Activated T-helper 2 cell treated with anti-CD3 and anti-CD28 coated beads, Interferon-gamma antibody, Interleukin-2, Interleukin-4, amounts not matched to agents 10 μg/mL and 5 μg/mL and 100 μg/mL, durations not matched to agents 14 hours and 24 hours and 36 hours (primary cell): ENCODE measurements around the gene UBQLNL. TPM values are rescaled to one million over a fixed set of nuclear protein-coding genes. Genes with fewer than 3 reads are reported as not detected.

ENCODE experiments used
- DNase-seq: peaks from one replicate; pipeline ENCODE4 v3.0.0; 2021; ENCODE audit warnings: low spot score
- H3K27ac Mint-ChIP-seq: one replicate; pipeline ENCODE4 v1.8.0; 2021; ENCODE audit warnings: mixed read lengths
- H3K27me3 Mint-ChIP-seq: one replicate; pipeline ENCODE4 v1.8.0; 2021; ENCODE audit warnings: low read depth, mixed read lengths
- H3K36me3 Mint-ChIP-seq: one replicate; pipeline ENCODE4 v1.8.0; 2021; ENCODE audit warnings: low read depth, mixed read lengths
- H3K4me1 Mint-ChIP-seq: one replicate; pipeline ENCODE4 v1.8.0; 2021; ENCODE audit warnings: low read depth, mixed read lengths
- H3K4me3 Mint-ChIP-seq: one replicate; pipeline ENCODE4 v1.8.0; 2021; ENCODE audit warnings: low read depth, mild to moderate bottlenecking, moderate library complexity, mixed read lengths
- H3K9me3 Mint-ChIP-seq: one replicate; pipeline ENCODE4 v1.8.0; 2021; ENCODE audit warnings: mixed read lengths
- intact Hi-C: fragments of 100-400 bp; cut with micrococcal nuclease; formaldehyde crosslinking; loops from one replicate; pipeline ENCODE4 v1.15.1; 2023
- total RNA-seq: library from RNA; stranded (reverse); gene quantifications from 2 replicates; pipeline ENCODE4 v1.2.3, GENCODE V29; 2022

Gene UBQLNL
- total RNA-seq = 0.09 TPM in 1 of 2 replicates, not detected in the other

- Mint-ChIP-seq H3K27ac (no peak within 1 kb of the TSS), H3K27me3 (peaks cover 4% of the 10 kb centered on the region), H3K9me3 (no peaks in the 10 kb centered on the region), H3K4me3 (no peak within 1 kb of the TSS), H3K36me3 (no peaks in the 10 kb centered on the region), H3K4me1 (no peaks in the 10 kb centered on the region)
- no peak for DNase-seq
- intact Hi-C loops = no loop called here
Measured at GRCh38 chr11:5516599-5516998, at the start of gene UBQLNL. UBQLNL (minus strand) TSS chr11:5516699; CDS start chr11:5516441, 258 bp downstream.

GRCh38 chr11:5564259-5565019 is 47.9 kb upstream of the UBQLNL start:
- peaks cover 3% of the 10 kb centered on the region for H3K27me3 Mint-ChIP-seq
- H3K4me3 Mint-ChIP-seq = no peak overlapping the region
- DNase-seq = no peak
- intact Hi-C loops = no loop called here
- peaks cover 3% of the 10 kb centered on the region for H3K4me1 Mint-ChIP-seq
- H3K36me3 Mint-ChIP-seq = no peaks in the 10 kb centered on the region
- no peak overlapping the region for H3K27ac Mint-ChIP-seq
- H3K9me3 Mint-ChIP-seq = peaks cover 11% of the 10 kb centered on the region

- H3K36me3 Mint-ChIP-seq = no peaks in the 10 kb centered on the region
- intact Hi-C loops = no loop called here
- H3K9me3 Mint-ChIP-seq = no peaks in the 10 kb centered on the region
- peaks cover 9% of the 10 kb centered on the region for H3K27me3 Mint-ChIP-seq
- H3K4me3 Mint-ChIP-seq = no peak overlapping the region
- H3K4me1 Mint-ChIP-seq = no peaks in the 10 kb centered on the region
- no peak for DNase-seq
- H3K27ac Mint-ChIP-seq = no peak overlapping the region
Measured at GRCh38 chr11:5557751-5558150, 41.3 kb upstream of the UBQLNL start.

- no peak overlapping the region for H3K4me3 Mint-ChIP-seq
- no peaks in the 10 kb centered on the region for H3K36me3 Mint-ChIP-seq
- H3K9me3 Mint-ChIP-seq = no peaks in the 10 kb centered on the region
- no peaks in the 10 kb centered on the region for H3K4me1 Mint-ChIP-seq
- intact Hi-C loops = no loop called here
- peaks cover 9% of the 10 kb centered on the region for H3K27me3 Mint-ChIP-seq
- no peak overlapping the region for H3K27ac Mint-ChIP-seq
- DNase-seq = no peak
Measured at GRCh38 chr11:5556596-5557188, 40.2 kb upstream of the UBQLNL start.

GRCh38 chr11:5553343-5553742 is 36.8 kb upstream of the UBQLNL start:
- Mint-ChIP-seq H3K4me1 (no peaks in the 10 kb centered on the region), H3K9me3 (no peaks in the 10 kb centered on the region), H3K4me3 (no peak overlapping the region), H3K36me3 (no peaks in the 10 kb centered on the region), H3K27me3 (peaks cover 9% of the 10 kb centered on the region), H3K27ac (no peak overlapping the region)
- intact Hi-C loops = no loop called here
- no peak for DNase-seq

GRCh38 chr11:5550440-5551095 is 34.1 kb upstream of the UBQLNL start:
- no peak for DNase-seq
- Mint-ChIP-seq H3K4me3 (no peak overlapping the region), H3K27me3 (peaks cover 5% of the 10 kb centered on the region), H3K4me1 (no peaks in the 10 kb centered on the region), H3K9me3 (no peaks in the 10 kb centered on the region), H3K36me3 (no peaks in the 10 kb centered on the region), H3K27ac (no peak overlapping the region)
- intact Hi-C loops = no loop called here

GRCh38 chr11:5548440-5548839 is 31.9 kb upstream of the UBQLNL start, which contains the start of gene OR52H1:
OR52H1 (minus strand) TSS chr11:5548540; CDS start chr11:5545505, 3,035 bp downstream.
- no peak within 1 kb of the TSS for H3K27ac Mint-ChIP-seq
- H3K9me3 Mint-ChIP-seq = no peaks in the 10 kb centered on the region
- no peak within 1 kb of the TSS for H3K4me3 Mint-ChIP-seq
- H3K36me3 Mint-ChIP-seq = no peaks in the 10 kb centered on the region
- intact Hi-C loops = no loop called here
- no peaks in the 10 kb centered on the region for H3K27me3 Mint-ChIP-seq
- H3K4me1 Mint-ChIP-seq = no peaks in the 10 kb centered on the region
- DNase-seq = no peak

GRCh38 chr11:5547982-5548381 is 31.5 kb upstream of the UBQLNL start:
- Mint-ChIP-seq H3K27ac (no peak overlapping the region), H3K4me3 (no peak overlapping the region), H3K4me1 (no peaks in the 10 kb centered on the region), H3K36me3 (no peaks in the 10 kb centered on the region), H3K9me3 (no peaks in the 10 kb centered on the region), H3K27me3 (no peaks in the 10 kb centered on the region)
- no peak for DNase-seq
- intact Hi-C loops = no loop called here

GRCh38 chr11:5546457-5546856 is 30.0 kb upstream of the UBQLNL start:
- intact Hi-C loops = no loop called here
- H3K4me3 Mint-ChIP-seq = no peak overlapping the region
- no peaks in the 10 kb centered on the region for H3K9me3 Mint-ChIP-seq
- H3K27ac Mint-ChIP-seq = no peak overlapping the region
- no peaks in the 10 kb centered on the region for H3K27me3 Mint-ChIP-seq
- no peaks in the 10 kb centered on the region for H3K36me3 Mint-ChIP-seq
- DNase-seq = no peak
- H3K4me1 Mint-ChIP-seq = no peaks in the 10 kb centered on the region

GRCh38 chr11:5541427-5541826 is 24.9 kb upstream of the UBQLNL start:
- no peaks in the 10 kb centered on the region for H3K4me1 Mint-ChIP-seq
- no peaks in the 10 kb centered on the region for H3K27me3 Mint-ChIP-seq
- H3K36me3 Mint-ChIP-seq = no peaks in the 10 kb centered on the region
- no peaks in the 10 kb centered on the region for H3K9me3 Mint-ChIP-seq
- H3K27ac Mint-ChIP-seq = no peak overlapping the region
- no peak for DNase-seq
- intact Hi-C loops = no loop called here
- no peak overlapping the region for H3K4me3 Mint-ChIP-seq

GRCh38 chr11:5536482-5536881 is 20.0 kb upstream of the UBQLNL start:
- no peak for DNase-seq
- H3K4me1 Mint-ChIP-seq = no peaks in the 10 kb centered on the region

GRCh38 chr11:5534046-5534445 is 17.5 kb upstream of the UBQLNL start:
- Mint-ChIP-seq H3K4me3 (no peak overlapping the region), H3K9me3 (no peaks in the 10 kb centered on the region), H3K36me3 (no peaks in the 10 kb centered on the region), H3K4me1 (no peaks in the 10 kb centered on the region), H3K27me3 (no peaks in the 10 kb centered on the region), H3K27ac (no peak overlapping the region)
- intact Hi-C loops = no loop called here
- no peak for DNase-seq

More at GRCh38 chr11:5536482-5536881, 20.0 kb upstream of the UBQLNL start:
- Mint-ChIP-seq H3K9me3 (no peaks in the 10 kb centered on the region), H3K36me3 (no peaks in the 10 kb centered on the region), H3K27me3 (no peaks in the 10 kb centered on the region), H3K4me3 (no peak overlapping the region), H3K27ac (no peak overlapping the region)
- intact Hi-C loops = no loop called here
